LHCN-M2 (cell line): ENCODE results near the gene GP5. TPM values are rescaled to one million over a fixed set of nuclear protein-coding genes. Genes with fewer than 3 reads are reported as not detected.

ENCODE experiments used
- DNase-seq: peaks from one replicate; pipeline ENCODE4 v3.0.0-alpha.2; 2012; ENCODE audit warnings: low read depth
- polyA plus RNA-seq: library from polyadenylated mRNA; unstranded; fragments of >200 nt; gene quantifications from one replicate; pipeline ENCODE4 v1.2.1, GENCODE V29; 2012; ENCODE audit warnings: missing spikeins
- total RNA-seq: library from RNA; depleted of rRNA; stranded (reverse); fragments of >200 nt; gene quantifications from 2 replicates; pipeline ENCODE4 v1.2.3, GENCODE V29; 2014; rRNA removed

The GP5 gene
- 0.06 TPM in 2 replicates for total RNA-seq
- polyA plus RNA-seq = 0.02 TPM

DNA sequence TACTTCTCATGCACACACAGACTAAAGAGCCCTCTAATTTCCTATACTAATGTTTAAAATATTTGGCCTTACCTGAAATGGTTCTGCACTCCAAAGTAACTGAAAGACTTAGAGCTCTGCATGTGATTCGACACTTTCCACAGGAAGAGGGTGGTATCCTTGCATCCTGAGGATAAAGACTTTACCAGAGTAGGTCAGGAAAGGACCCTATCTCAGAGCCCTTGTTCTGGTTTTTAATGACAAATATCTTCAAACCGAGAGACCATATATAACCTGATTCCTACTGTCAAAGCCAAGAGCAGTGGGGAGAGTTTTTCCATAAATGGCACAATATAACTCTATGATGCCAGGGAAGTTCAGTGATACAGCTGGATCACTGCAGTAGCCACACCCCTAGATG is at the start of gene GP5:
Gene GP5 (minus strand): TSS at position 101 of the 400 bp plus-strand sequence. CDS start 984 bp downstream, outside the sequence.
- no peak for DNase-seq

DNA sequence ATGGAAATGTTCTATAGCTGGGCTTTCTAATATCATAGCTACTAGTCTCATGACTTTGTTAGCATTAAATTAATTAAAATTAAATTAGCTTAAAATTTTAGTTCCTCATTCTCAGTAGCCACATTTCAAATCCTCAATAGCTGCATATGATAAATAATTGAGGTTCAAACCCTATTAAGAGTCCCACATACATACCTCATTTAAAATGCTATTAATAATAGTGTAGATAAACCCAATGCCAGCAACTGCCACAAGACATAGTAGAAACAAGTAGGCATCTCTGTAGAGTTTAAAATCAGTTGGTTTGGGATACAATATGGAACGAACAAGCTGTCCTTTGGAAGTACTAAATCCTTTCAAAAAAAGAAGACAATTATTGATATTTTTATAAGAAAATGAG is 48.6 kb upstream of the GP5 start:
- DNase-seq = no peak

GRCh38 chr3:194447161-194447560 is 48.1 kb upstream of the GP5 start:
- DNase-seq = no peak

DNA sequence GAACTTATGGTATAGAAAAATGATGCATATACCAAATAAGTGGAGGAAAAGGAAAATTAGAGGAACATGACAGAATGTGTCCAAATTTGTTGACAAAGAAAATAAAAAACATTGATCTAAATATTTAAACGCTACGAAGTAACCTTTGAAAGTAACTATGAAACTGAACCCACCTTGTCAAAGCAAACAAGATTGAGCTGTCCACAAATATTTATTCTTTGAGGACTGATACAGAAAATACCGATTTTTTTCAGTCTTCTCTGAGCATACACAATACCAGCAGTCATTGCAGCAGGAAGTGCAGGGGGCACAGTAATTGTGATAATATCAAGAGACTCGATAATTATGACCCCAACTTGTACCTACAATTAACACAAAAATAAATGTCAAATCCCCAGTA is 47.7 kb upstream of the GP5 start:
- DNase-seq = no peak

DNA sequence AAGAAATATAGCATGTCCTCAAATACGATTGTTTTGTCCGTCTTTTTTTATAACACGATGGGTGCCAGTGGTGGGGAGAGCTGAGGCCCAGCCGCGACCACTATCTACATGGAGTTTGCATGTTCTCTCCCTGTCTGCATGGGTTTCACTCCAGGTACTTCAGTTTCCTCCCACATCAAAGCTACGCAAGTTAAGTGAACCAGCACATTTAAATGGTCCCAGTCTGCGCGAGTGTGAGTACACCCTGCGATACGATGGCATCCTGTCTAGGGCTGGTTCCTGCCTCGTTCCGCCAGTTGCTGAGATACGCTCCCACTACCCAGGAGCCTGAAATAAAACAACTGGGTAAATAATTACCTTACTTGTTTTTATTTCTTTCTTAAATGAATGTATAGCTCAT is 47.1 kb upstream of the GP5 start:
- no peak for DNase-seq

GRCh38 chr3:194443901-194444300 is 44.8 kb upstream of the GP5 start:
- DNase-seq = no peak

DNA sequence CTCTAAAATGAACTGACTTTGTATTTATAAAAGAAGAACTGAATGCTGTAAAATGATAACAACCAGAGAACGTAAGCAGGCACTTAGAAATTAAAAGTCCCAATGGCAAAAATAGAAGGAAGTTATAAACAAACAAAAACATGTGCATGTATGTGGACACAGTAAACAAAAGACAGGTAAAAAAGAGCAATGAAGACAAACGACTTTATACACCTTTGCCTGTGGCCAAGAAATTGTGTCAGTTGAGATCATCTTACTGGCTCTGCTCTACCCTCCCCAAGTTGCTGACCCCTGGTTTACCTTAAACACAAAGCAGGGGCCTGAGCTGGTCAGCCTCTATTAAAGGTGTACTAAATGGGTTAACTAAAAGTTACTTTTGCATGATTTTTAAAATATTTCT is 41.7 kb upstream of the GP5 start:
- DNase-seq = no peak

GRCh38 chr3:194439881-194440550 is 41.0 kb upstream of the GP5 start:
- no peak for DNase-seq

GRCh38 chr3:194434503-194434902 is 35.4 kb upstream of the GP5 start:
- DNase-seq = no peak

- DNase-seq = no peak
Measured at GRCh38 chr3:194431554-194431953, 32.5 kb upstream of the GP5 start.

DNA sequence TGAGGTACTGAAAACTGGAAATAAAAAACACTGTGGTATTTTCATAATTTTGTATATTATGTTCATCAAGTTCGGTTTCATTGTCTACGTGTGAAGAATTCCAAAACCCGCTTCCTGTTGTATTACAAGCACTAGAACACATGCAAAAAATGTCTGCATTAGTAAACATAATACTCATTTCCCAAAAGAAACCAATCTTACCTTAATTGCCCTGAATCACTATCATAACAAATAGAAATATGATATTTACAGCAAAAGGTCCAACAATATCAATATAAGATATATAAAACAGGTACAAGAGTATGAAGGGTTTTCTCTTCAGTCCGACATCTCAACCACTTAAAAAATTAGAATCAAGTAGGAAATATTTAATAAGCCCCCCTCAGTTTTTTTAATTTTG is 26.3 kb upstream of the GP5 start:
- DNase-seq = no peak

DNA sequence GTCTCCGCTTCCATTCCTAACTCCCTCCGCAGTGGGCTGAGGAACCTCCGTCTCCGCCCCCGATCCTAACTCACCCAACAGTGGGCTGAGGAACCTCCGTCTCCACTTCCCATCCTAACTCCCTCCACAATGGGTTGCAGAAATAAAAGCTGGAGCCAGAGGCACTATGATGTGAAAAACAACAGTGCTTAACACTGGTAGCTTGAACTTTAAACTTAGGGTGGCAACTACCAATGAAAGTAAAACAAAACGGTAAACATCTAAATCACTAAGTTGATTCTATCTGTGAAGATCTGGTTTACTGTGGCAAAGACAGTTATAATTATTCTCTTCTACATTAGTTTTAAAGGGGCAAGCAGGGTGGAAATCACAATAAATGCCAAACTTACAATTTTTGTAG is 25.9 kb upstream of the GP5 start:
- no peak for DNase-seq

GRCh38 chr3:194424373-194424772 is 25.3 kb upstream of the GP5 start:
- no peak for DNase-seq

GRCh38 chr3:194423317-194423716 is 24.3 kb upstream of the GP5 start:
- no peak for DNase-seq

- peak; percentile 73 for DNase-seq
Measured at GRCh38 chr3:194422188-194422587, 23.1 kb upstream of the GP5 start.

DNA sequence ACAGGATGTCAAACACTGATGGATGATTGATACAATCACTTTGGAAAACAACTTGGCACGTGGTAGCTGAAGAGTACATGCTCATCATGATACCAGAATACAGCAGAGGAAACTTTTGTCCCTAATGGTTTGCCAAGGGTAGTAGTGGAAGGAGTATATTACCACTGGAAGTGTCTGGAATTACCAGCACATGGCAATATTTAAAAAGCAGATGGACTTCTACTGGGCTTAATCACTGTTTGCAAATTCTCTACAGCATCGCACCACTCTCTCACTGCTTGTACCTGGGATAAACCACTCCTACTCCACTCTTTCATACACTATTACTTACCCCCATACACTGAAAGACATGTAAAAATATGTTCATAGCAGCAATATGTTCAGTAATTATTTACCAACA is 19.6 kb upstream of the GP5 start:
- no peak for DNase-seq

DNA sequence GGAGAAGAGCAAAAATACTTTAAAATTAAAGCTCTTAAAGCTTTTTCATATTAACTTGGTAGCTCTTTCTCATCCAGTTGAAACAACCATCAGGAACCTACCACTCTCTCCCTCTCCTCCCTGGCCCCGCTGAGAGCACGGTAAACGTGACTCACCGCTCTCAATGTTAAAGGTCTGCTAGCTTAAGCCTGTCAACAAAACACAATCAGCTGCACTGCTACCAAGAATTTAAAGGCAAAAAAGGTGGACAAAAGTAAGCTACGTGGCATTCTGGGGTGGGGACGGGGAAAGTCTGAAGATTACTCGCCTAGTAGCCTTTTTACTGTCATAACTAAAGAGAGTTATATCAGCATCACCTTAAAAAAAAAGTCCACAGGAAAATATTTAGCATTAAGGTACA is 8.4 kb upstream of the GP5 start:
- peak; percentile 39 for DNase-seq

DNA sequence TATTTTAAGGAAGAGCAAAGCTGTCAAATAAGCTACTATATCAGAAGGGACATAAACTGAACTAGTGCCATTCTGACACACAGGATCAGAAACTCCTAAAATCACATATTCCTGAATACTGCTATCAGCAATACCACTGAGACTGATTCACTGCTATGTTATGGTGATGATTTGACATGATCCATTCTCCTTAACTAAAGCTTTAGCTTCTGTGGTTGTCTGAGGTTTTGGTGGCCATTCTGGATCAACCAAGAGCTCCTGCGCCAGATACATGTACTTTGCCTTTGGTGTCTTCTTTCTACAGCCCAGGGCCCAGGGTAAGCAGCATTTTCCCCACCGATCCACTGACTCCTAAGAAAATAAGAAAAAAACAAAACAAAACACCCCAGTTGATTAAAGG is 6.7 kb upstream of the GP5 start:
- DNase-seq = no peak

DNA sequence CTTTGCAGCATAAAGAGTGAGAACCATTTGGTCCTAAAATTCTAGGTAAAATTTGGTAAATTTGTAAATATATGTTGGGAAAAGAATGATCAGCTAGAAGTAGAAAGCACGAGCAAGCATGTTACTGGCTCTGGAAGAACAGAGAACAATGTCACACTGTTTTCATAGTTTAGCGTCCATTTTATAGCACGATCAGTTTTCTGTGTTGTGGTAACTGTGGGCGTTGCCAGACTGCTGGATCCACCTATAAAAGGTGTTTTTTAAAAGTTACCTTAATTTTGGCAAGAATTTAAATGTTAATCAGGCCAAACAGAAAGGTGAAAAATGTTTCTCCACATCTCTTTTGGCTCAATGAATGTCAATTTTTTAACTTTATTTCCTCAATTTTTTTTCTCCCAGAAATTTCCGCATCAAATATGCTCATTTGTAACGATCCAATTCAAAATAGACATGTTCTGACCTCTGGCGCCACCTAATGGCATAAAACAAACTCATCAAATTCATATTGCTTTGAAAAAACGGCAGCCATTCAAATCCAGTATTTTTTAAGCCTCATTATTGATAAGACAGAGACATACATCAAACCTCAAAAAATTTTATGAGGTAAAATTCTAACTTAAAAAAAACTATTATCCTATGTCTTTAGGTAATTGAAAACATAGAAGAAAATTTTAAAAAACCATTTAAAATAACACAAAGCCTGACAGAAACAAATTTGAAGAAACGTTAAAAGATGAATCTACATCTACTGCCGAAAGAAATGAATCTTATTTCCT is 5.5 kb upstream of the GP5 start:
- peak; percentile 50 for DNase-seq

GRCh38 chr3:194401868-194402329 is 2.8 kb upstream of the GP5 start:
- DNase-seq = no peak

DNA sequence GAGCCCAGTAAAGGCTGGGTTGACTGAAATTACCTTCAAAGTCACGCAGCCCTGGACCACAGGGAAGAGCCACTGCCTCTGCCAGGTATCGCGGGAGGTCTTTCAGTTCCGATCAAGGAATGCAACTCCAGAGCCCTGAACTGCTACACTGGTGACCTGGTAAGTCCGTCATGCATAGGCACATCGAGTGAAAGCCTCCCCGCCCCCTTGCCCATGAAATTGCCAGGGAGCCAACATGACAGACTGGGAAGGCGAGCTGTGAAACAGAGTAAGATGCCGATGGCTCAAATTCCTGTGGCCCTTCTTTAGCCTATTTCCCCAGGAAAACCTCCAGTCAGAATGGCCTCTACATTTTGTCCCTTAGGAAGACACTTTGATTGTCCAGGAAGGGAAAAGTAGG is 2.3 kb upstream of the GP5 start:
- no peak for DNase-seq

DNA sequence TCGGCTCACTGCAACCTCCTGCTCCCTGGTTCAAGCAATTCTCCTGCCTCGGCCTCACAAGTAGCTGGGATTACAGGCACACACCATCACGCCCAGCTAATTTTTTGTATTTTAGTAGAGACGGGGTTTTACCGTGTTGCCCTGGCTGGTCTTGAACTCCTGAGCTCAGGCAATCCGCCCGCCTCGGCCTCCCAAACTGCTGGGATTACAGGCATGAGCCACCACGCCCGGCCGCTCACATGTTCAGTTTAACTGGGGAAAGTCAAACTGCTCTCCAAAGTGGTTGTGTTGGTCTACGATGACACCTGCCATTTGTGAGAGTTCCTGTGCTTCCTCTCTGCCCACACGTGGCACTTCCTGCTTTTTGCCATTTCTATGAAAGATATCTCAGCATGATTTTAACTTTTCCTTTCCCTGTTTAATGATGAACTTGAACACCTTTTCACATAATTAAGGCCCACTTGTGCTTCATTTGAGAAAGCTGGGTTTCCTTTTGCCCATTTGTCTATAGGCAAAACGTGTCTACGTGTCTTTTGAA is 877 bp upstream of the GP5 start:
- no peak for DNase-seq

GRCh38 chr3:194397757-194398312 is 1.2 kb downstream of the GP5 start:
- DNase-seq = no peak
